Measurements from ENCODE around the gene SCUBE1. TPM values are rescaled to one million over a fixed set of nuclear protein-coding genes. Genes with fewer than 3 reads are reported as not detected.

SCUBE1 gene
- total RNA-seq, 1 experiment from 2014 or later = 3.9 TPM

GRCh38 chr22:43185860-43186261 lies 157.3 kb downstream of the SCUBE1 start:
- intact Hi-C loops (cut with micrococcal nuclease) = no loop called here
- Histone ChIP-seq H3K36me3 (ENCODE audit: control insufficient read depth in 1 of 2, insufficient read depth in 2 of 2, low read length in 2 of 2) (peaks cover 9 to 25% of the 10 kb centered on the region in 2 experiments), H3K4me2 (ENCODE audit: low read length) (peak overlapping the region; percentile 85), H3K9me2 (ENCODE audit: insufficient read depth) (no peaks in the 10 kb centered on the region), H3K4me1 (ENCODE audit: control insufficient read depth in 1 of 2, insufficient read depth in 2 of 2, low read length in 2 of 2) (peaks cover 9 to 36% of the 10 kb centered on the region in 2 experiments; a peak in 3 of 4 replicates), H3K27ac (ENCODE audit: low read depth, low read length) (peak overlapping the region; percentile 98), H3K9ac (ENCODE audit: low read length) (peak overlapping the region; percentile 83), H3K9me3 (ENCODE audit: control insufficient read depth in 1 of 2, insufficient read depth in 1 of 2, low read depth in 1 of 2, low read length in 2 of 2) (no peaks in the 10 kb centered on the region), H2AFZ (ENCODE audit: low read depth, low read length, poor library complexity, severe bottlenecking) (no peak overlapping the region), H3K79me2 (ENCODE audit: insufficient read depth, low read length) (peaks cover 58% of the 10 kb centered on the region), H4K20me1 (ENCODE audit: insufficient read depth) (no peaks in the 10 kb centered on the region), H3K27me3 (ENCODE audit: insufficient read depth, low read length) (no peaks in the 10 kb centered on the region), H3K4me3 (replicated peaks in 1 of 2; ENCODE audit: low read depth in 1 of 2, low read length in 2 of 2) (peak overlapping the region; percentile 76 to 77)
- BruUV-seq (replicated peaks) = no TSS peak
- POLR2A ChIA-PET = no interaction called here
- CTCF ChIA-PET = interaction anchor here (0.6 kb wide), 1 partner anchor 1019 kb away, joined by 3 read pairs; no protein-coding TSS in a partner anchor
- DNase-seq (ENCODE audit: low read depth, low spot score) (peak; percentile 29), ATAC-seq (peak; percentile 35)
- no peak for TF ChIP-seq EZH2phosphoT487 (IDR thresholded peaks at IDR 0.05; ENCODE audit: borderline replicate concordance)
- no peak for TF ChIP-seq YY1 (IDR thresholded peaks at IDR 0.05; ENCODE audit: extremely low read depth, insufficient replicate concordance, low read depth, low read length)
- TF ChIP-seq RAD21 (IDR thresholded peaks at IDR 0.05; ENCODE audit: low read depth) = no peak
- no peak for TF ChIP-seq SP1 (IDR thresholded peaks at IDR 0.05; ENCODE audit: low read depth)
- no peak for TF ChIP-seq EGR1 (IDR thresholded peaks at IDR 0.05; ENCODE audit: low read depth)
- TF ChIP-seq ATF3 (IDR thresholded peaks at IDR 0.05) = no peak
- TF ChIP-seq FOSL1 (IDR thresholded peaks at IDR 0.05; ENCODE audit: low read depth) = no peak
- TF ChIP-seq REST (IDR thresholded peaks at IDR 0.05; ENCODE audit: low read depth) = no peak
- no peak for TF ChIP-seq POLR2A (IDR thresholded peaks at IDR 0.05; ENCODE audit: borderline replicate concordance, extremely low read depth, insufficient read depth, insufficient read length)
- no peak for TF ChIP-seq ZNF274 (IDR thresholded peaks at IDR 0.05; ENCODE audit: low read depth, low read length)
- TF ChIP-seq ELF1 (IDR thresholded peaks at IDR 0.05; ENCODE audit: borderline replicate concordance, low read depth) = no peak
- RAD21 ChIA-PET (ENCODE audit: low non-redundant PET in 1 of 2, low total read pairs in 2 of 2, uncharacterized antibody in 2 of 2, unreplicated experiment in 2 of 2) = no interaction called here

Data from HCT116 (cell line).